ENCODE results near the gene MICU2.

MICU2 gene

DNA sequence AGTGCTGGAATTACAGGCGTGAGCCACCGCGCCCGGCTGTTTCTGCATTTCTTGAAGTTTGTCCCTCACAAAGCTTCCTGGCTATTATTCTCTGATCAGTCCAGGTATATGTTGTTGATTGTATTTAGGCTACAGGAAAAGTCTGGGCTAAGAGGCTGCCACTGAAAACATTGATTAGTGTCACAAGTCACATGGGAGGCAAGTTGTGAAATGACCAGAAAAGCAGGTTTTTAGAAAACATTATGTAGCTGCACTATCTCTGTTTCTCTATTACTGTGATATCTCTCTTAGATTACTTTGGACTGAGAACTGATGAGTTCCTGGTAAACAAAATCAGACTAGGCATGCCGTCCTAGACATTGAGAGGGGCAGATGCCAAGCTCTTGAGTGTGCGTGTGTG lies 128.9 kb downstream of the MICU2 start:
- DNase-seq = no peak
- in situ Hi-C loops (cut with HindIII; ENCODE audit: low pct_ligation_motif_present, low sequenced_read_pairs) = no loop called here
- no peak for TF ChIP-seq CTCF (IDR thresholded peaks at IDR 0.05; ENCODE audit: low read depth, low read length, missing control alignments)
- no peak overlapping the region for H3K27ac ChIP-seq
- no peak overlapping the region for H3K4me3 ChIP-seq (ENCODE audit: low read depth, low read length)
- H3K27me3 ChIP-seq (replicated peaks) = no peaks in the 10 kb centered on the region
- H3K36me3 ChIP-seq (replicated peaks) = no peaks in the 10 kb centered on the region

DNA sequence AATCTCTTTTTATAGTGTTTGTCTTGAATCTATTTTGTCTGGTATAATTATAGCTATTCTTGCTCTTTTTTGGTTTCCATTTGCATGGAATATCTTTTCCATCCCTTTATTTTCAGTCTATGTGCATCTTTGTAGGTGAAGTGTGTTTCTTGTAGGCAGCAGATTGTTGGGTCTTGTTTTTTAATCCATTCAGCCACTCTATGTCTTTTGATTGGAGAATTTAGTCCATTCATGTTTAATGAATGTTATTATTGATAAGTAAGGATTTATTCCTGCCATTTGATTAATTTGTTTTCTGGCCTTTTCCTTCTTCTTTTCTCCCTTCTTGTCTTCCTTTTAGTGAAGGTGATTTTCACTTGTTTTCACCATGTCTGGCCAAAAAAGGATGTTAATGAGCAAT lies 133.2 kb downstream of the MICU2 start:
- no peak for DNase-seq
- Histone ChIP-seq H3K27ac (no peak overlapping the region), H3K4me3 (ENCODE audit: low read depth, low read length) (no peak overlapping the region), H3K27me3 (replicated peaks) (no peaks in the 10 kb centered on the region), H3K36me3 (replicated peaks) (no peaks in the 10 kb centered on the region)
- no peak for TF ChIP-seq CTCF (IDR thresholded peaks at IDR 0.05; ENCODE audit: low read depth, low read length, missing control alignments)
- in situ Hi-C loops (cut with HindIII; ENCODE audit: low pct_ligation_motif_present, low sequenced_read_pairs) = no loop called here

DNA sequence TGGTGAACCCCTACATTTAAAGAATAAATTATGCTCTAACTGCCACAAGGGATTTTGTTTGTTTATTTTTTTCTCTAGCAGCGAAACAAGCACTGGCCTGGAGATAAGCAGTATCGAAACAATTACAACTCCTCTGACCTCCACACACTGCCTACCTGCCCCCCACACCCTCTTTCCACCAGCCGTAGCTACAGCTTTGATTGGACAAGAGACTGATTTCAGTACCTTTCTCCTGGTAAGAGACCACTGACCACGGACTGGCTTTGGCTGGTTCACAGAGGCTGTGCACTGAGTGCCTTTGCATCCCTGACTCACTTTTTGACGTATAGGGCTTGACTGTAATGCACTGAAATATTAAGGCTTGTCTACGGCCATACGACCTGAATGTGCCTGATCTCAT lies 137.4 kb downstream of the MICU2 start:
- Histone ChIP-seq H3K27me3 (replicated peaks) (no peaks in the 10 kb centered on the region), H3K27ac (no peak overlapping the region), H3K36me3 (replicated peaks) (no peaks in the 10 kb centered on the region), H3K4me3 (ENCODE audit: low read depth, low read length) (no peak overlapping the region)
- in situ Hi-C loops (cut with HindIII; ENCODE audit: low pct_ligation_motif_present, low sequenced_read_pairs) = no loop called here
- TF ChIP-seq CTCF (IDR thresholded peaks at IDR 0.05; ENCODE audit: low read depth, low read length, missing control alignments) = no peak
- DNase-seq = no peak

GRCh38 chr13:21465710-21466160 lies 138.2 kb downstream of the MICU2 start:
- Histone ChIP-seq H3K4me3 (ENCODE audit: low read depth, low read length) (no peak overlapping the region), H3K27me3 (replicated peaks) (no peaks in the 10 kb centered on the region), H3K27ac (no peak overlapping the region), H3K36me3 (replicated peaks) (no peaks in the 10 kb centered on the region)
- TF ChIP-seq CTCF (IDR thresholded peaks at IDR 0.05; ENCODE audit: low read depth, low read length, missing control alignments) = no peak
- DNase-seq = no peak
- in situ Hi-C loops (cut with HindIII; ENCODE audit: low pct_ligation_motif_present, low sequenced_read_pairs) = no loop called here

- no peaks in the 10 kb centered on the region for H3K27me3 ChIP-seq (replicated peaks)
- H3K36me3 ChIP-seq (replicated peaks) = no peaks in the 10 kb centered on the region
- no peak overlapping the region for H3K27ac ChIP-seq
- H3K4me3 ChIP-seq (ENCODE audit: low read depth, low read length) = no peak overlapping the region
- no peak for DNase-seq
- TF ChIP-seq CTCF (IDR thresholded peaks at IDR 0.05; ENCODE audit: low read depth, low read length, missing control alignments) = no peak
- in situ Hi-C loops (cut with HindIII; ENCODE audit: low pct_ligation_motif_present, low sequenced_read_pairs) = no loop called here
These were observed 140.5 kb downstream of the MICU2 start for GRCh38 chr13:21463424-21463823.

DNA sequence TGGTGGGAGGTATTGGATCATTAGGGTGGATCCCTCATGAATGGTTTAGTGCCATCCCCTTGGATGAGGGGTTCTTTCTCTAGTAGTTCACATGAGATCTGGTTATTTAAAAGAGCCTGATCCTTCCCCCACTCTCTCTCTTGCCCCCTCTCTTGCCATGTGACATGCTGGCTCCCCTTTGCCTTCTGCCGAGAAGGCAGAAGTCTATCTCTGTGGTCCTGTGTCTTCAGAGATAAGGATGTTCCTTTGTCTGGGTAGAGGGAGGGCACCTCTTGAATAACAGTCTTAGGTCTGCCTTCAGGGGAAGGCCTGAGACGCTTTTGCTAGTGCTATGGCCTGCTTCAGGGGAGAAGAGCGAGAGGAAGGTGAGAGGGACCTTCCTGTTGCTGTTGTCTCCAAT lies 142.8 kb downstream of the MICU2 start:
- in situ Hi-C loops (cut with HindIII; ENCODE audit: low pct_ligation_motif_present, low sequenced_read_pairs) = no loop called here
- Histone ChIP-seq H3K4me3 (ENCODE audit: low read depth, low read length) (no peak overlapping the region), H3K27me3 (replicated peaks) (no peaks in the 10 kb centered on the region), H3K27ac (no peak overlapping the region), H3K36me3 (replicated peaks) (no peaks in the 10 kb centered on the region)
- no peak for DNase-seq
- no peak for TF ChIP-seq CTCF (IDR thresholded peaks at IDR 0.05; ENCODE audit: low read depth, low read length, missing control alignments)

Data from brain microvascular endothelial cell (primary cell).